KBM-7 (cell line): ENCODE data around the gene FAM83B.
"Not testable (repeated sequence)": the region's sequence is repeated elsewhere in the genome, so short reads cannot be mapped to it uniquely, and the experiment has no call there.

Source experiments
- DNase-seq: peaks from one replicate; pipeline ENCODE4 v3.0.0-alpha.2; 2015
- in situ Hi-C: fragments of 300-500 bp; cut with MboI; formaldehyde crosslinking; loops from 2 replicates; pipeline ENCODE4 v1.14.3; 2020; ENCODE audit warnings: low sequenced_read_pairs, low pct_unique_long_range_greater_than_20kb, mixed read lengths

Gene FAM83B

GRCh38 chr6:54958446-54958845 is 111.9 kb downstream of the FAM83B start:
- in situ Hi-C loops, result no loop called here
- DNase-seq, result no peak

- in situ Hi-C loops, result no loop called here
- no peak for DNase-seq
These were observed 113.2 kb downstream of the FAM83B start for GRCh38 chr6:54959820-54960219.

- in situ Hi-C loops, DNase-seq: not testable (repeated sequence)
These were observed 114.8 kb downstream of the FAM83B start for GRCh38 chr6:54961372-54961771.

- in situ Hi-C loops, result no loop called here
- DNase-seq, result no peak
These were observed 123.8 kb downstream of the FAM83B start for GRCh38 chr6:54970337-54970736.

- in situ Hi-C loops, result no loop called here
- no peak for DNase-seq
These were observed 125.3 kb downstream of the FAM83B start for GRCh38 chr6:54971825-54972224.

GRCh38 chr6:54979161-54979560 is 132.6 kb downstream of the FAM83B start:
- DNase-seq, in situ Hi-C loops: not testable (repeated sequence)

GRCh38 chr6:54980511-54981275 is 134.1 kb downstream of the FAM83B start:
- DNase-seq, result no peak
- in situ Hi-C loops, result no loop called here

GRCh38 chr6:54981276-54981609 is 134.7 kb downstream of the FAM83B start:
- in situ Hi-C loops, result no loop called here

GRCh38 chr6:54981647-54982046 is 135.1 kb downstream of the FAM83B start:
- no peak for DNase-seq
- in situ Hi-C loops, result no loop called here

More at GRCh38 chr6:54981276-54981609, 134.7 kb downstream of the FAM83B start:
- no peak for DNase-seq

- in situ Hi-C loops, result no loop called here
- no peak for DNase-seq
These were observed 141.2 kb downstream of the FAM83B start for GRCh38 chr6:54987633-54988290.

GRCh38 chr6:54988576-54988975 is 142.0 kb downstream of the FAM83B start:
- in situ Hi-C loops, result no loop called here
- no peak for DNase-seq

- in situ Hi-C loops, result no loop called here
- DNase-seq, result no peak
These were observed 143.4 kb downstream of the FAM83B start for GRCh38 chr6:54990001-54990400.
